NCI-H1694 (cell line): ENCODE data around the gene RBMS3.
A peak's percentile ranks its signal among the peaks of the same experiment; 100 is the strongest.

Experiments
- DNase-seq: peaks from one replicate; lab custom pipeline; 2025; lab: John Stamatoyannopoulos, UW

The RBMS3 gene

DNA sequence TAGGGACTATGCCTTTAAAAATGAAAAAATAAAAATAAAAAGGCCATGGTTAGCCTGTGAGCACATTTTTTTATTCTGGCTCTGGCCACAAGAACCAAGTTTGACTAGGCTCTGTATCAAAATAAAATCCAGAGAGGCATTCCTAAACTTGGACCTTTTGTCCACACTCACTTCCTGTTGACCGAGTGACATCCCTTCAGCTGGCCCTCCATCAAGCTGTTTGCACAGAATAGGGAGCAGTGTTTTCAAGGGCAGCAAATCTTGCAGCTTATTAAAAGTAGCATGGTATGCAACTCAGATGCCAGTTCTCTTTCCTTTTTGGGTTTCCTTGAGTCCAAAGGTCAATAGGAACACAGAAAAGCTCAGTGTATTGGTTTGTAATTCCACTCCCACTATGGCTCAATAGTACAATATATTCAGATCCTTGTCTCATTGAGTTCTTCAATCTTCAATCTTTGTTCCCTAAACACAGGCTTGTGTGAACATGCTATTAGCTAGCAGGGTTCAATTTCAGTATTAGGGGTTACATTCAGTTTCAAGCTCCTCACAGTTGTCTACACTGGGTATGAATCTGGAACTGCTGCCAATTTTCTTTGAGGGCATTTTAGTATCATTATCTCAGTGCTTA, 244.5 kb downstream of the RBMS3 start:
- DNase-seq = no peak

DNA sequence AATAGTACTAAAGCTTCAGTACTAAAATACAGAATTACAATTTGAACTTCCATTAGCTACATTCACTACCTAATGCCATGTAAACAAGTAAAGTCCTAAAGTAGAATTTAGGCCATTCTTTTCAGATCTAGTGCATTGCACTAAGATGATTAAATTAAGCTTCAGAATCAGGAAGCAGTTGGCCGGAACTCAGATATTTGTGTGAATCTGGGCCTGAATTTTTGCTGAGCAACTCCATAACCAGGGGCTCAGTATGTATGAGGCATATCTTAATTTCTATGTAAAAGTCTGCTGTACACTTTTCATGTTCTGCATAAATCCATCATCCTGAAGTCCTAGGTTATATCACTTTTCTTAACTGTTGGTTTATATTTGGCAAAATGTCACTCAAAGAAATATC, 246.4 kb downstream of the RBMS3 start:
- no peak for DNase-seq

DNA sequence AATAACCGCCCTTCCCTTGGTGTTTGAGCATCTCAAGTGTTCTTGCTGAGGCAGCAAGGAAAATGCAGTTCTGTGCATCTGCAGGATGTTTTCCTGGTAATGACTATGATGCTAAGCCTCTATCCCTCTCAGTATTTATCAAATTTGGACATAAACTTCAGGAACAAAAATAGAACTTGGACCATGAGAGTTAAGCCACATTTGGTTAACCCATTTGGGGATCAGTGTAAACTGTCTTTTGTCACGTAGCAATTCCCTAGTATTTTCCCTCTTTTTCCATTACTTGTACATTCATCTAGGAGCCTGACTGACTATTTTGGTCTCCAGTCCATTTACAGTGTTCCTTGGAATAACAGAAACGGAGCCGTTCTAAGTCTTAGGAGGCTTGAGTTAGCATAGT, 250.8 kb downstream of the RBMS3 start:
- no peak for DNase-seq

DNA sequence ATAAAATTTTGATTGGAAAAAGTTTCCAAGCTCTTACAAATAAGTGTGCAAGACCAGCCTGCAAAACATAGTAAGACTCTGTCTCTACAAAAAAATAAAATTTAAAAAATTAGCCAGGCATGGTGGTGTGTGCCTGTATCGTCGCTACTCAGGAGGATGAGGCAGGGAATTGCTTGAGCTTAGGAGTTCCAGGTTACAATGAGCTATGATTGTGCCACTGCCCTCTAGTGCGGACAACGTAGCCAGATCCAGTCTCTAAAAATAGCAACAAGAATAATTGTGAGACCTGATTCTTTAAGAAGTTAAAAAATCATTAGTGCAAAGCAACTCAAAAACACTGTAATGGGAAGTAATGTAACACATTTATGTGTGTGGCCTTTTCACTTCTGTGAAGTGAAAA, 251.6 kb downstream of the RBMS3 start:
- DNase-seq = no peak

DNA sequence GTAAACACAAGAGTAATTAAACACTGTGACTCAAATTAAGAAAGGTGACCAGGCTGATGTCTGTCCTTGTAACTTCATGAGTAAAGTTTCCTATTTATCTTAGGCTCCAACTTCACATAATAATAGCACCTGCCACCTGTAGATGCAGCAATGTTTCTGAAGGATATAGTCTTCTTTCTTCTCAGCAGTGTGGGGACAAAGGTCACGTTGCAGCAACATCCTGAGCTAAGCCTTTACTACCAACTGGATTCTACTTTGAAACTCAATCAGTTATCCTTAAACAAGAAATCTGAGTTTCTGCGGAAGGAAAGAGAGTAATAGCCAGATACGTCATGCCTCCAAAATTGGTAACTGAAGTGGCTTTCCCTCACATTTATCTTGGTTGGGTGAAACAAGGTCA, 253.1 kb downstream of the RBMS3 start:
- no peak for DNase-seq

DNA sequence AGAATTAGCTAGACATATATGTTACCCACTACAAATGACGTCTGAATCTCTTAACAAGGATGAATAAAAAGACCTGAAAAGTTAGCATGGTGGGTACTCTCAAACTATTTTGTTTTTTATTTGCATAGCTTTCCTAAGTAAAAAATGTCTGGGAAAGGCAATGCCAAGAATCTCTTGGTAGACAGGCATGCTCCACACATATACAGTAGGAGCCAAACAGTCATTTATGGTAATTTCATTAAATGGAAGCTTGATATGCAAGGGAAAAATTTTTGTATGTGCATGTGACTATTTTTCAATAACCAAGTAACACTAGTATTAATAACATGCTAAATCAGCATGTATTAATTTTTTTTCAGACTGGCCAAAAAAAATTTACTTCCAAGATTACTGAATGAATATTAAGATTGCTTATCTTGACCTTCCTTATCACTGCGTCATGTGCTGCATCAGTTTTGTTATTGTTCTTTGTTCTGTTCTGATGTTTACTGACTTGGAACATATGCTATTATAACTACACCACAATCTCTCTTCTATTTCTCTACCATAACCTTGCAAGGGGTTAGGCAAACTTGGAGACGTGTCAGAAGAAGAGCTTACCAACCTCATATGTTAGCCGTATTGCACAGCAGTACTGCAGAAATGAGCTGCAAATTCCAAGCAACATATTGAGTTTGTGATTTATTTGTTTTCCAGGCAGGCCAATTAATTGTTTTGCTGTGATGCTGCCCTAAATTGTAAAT, 255.3 kb downstream of the RBMS3 start:
- no peak for DNase-seq

DNA sequence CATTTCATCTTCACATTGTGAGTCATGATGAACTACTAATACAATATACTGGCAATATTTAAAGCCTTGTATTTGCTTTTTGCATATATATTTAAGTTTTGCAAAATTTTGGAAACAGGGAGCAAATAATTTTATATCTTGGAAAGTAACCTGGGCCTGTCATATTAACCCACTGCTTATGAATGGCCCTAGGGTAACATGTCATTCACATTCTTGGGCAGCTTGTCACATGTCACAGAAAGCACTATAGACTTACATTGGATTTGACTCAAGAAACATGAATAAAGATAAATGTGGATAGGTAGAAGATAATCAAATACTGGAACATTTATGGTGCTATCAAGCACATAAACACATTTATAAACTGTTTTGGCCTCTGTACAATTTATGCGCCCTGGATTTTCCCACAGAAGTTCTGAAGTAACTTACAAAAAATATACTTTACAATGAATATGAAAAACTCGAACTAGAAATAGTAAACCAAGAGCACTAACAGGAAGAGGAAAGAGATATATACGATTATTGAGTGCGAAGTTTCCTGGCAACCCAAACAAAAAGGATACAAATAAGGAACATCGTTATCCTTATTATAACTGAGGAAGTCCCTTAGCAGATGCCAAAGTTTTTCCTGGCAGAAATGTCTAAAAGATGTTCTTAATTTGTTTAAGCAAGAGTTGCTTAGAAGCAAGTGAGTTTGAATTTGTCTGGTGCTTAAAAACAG, 257.2 kb downstream of the RBMS3 start:
- DNase-seq = no peak

DNA sequence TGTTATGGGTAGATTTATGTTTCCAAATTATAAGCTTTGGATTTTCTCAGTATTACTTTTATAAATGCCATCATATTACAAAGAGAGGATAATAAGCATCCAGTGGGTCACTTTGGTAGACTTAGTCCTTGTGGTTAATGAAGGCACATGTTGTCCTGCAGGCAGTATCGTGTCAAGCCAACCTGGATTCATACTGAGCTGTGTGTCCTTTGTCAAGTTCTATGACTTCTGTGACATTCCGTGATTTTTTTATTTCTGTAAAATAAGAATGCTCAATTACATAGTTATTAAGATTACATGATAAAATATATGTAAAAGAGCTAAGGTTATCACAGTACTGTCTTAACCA, 257.7 kb downstream of the RBMS3 start:
- no peak for DNase-seq

DNA sequence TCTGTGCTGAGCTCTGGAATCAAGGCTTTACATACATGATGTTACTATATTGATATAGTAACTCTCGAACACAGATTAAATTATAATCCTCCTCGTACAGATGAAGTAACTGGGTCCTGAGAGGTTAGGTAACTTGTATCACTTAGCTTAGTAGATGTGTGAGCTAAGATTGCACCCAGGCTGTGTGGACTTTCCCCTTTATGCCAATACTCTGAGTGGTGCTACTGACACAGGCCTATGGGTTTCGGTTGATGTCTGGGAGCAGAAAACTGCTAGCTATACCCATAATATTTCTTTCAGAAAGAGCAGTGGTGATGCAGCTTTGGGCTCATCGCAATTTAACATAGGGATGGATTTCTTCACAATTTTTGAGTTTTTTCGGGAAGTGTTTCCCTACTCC, 259.7 kb downstream of the RBMS3 start:
- no peak for DNase-seq

DNA sequence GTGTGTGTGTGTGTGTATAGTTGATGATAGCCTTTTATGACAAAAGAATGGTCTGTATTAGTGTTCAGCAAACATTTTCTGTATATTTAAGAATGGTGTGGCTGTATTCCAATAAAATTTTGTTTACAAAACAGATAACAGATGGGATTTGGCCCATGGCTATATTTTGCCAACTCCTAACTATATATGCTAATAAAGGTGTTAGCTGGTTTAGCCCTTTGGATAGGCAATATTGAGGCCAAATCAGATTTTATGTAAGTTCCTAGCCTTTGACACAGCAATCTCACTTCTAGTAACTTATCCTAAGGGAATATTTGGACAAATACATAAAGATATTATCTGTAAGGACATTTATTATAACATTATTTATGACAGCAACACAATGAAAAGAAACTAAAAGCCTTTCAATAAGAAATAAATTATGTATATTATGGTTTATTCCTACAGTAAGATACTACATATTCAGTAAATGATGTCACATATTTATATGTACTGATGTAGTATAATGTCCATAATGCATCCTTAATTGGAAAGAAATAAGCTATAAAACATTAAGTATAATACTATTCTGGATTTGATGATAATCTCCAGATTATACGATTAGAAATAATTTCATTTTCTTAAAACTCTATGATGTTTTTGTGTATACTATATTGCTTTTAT, 264.0 kb downstream of the RBMS3 start:
- no peak for DNase-seq

DNA sequence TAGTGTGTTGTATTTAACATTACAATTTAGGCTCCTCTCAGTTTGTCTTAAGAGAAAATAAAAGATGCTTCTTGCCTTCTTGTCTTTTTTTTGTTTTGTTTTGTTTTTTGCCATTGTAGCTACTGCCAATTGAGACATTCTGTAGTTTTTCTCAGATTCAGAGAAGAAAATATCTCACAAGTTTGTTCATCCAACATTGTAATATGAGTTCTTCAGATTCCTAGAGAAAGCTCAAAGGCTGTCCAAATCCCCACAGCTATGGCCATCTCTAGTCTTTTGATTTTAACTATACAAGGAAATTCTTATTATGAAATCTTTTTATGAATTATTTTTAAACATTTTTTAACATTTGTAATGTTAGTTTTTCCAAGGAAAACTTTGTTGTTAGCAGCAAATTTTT, 264.7 kb downstream of the RBMS3 start:
- DNase-seq = no peak

DNA sequence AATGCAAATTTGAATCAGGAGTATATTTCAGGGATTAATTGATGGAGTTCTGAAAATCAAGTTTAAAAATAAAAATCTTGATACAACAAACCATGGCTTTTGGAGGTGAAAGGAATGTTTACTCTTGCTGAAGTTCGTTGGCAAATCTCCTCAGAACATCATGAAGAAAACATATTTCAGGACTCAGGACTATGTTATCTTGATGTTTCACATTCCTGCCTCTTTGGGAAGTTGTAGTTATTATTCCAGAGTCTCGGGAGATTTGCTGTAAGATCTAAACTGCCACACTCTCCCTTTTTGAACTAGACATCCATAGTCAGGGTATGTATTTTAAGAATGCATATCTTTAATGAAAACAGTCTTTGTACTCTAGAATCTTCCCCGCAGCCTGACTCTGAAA, 271.2 kb downstream of the RBMS3 start:
- DNase-seq = no peak

DNA sequence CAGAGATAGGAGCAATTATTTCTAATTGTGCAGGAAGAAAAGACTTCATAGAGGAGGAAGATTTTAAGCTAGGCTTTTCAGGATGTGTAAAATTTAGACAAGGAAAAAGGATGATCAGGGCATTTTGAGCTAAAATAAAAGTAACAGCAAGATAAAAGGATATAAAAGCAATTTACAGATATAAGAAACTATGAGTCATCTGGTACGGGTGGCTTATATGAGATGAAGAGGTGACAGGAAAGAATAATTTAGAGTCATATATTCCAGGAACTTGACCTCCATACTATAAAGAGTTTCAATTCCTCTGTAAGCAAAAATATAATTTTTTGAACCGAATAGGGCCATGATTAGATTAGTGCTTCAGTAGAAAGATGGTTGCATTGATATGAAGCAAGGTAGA, 273.7 kb downstream of the RBMS3 start:
- no peak for DNase-seq

DNA sequence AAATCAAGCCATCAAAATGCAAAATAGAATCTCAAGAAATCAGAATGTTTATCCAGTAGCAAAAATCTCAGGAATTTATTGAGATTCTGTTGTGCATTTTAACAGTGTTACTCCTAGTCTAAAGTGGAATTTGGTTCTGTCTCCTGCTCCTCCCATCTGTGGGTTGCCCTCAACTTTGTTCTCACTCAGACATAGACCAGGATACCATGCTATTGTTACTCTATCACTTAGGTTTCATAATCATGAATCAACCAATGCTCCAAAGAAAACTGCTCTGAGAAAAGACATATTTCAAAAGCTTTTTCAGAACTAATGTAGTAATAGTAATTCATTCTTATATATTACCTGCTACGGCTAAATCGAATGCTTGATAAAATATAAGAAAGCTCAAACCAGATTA, 274.7 kb downstream of the RBMS3 start:
- no peak for DNase-seq

DNA sequence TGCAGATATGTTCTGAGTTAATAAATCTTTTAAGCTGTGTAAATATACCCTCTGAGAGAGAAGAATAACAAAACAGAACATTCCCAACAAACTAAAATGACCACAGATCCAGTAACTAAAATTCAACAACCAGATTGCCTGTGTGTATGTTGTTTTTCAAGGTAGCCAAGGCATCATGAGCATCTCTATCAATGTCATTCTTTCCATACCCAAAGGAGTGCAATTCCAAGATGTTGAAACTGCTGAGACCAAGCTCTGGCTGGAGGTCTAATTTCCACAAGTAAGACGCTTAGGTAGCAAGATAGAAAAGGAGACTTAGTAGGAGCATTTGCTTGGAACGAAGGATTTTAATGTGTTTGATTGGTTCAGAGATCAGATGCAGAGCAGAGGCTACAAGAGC, 276.3 kb downstream of the RBMS3 start:
- DNase-seq = no peak

DNA sequence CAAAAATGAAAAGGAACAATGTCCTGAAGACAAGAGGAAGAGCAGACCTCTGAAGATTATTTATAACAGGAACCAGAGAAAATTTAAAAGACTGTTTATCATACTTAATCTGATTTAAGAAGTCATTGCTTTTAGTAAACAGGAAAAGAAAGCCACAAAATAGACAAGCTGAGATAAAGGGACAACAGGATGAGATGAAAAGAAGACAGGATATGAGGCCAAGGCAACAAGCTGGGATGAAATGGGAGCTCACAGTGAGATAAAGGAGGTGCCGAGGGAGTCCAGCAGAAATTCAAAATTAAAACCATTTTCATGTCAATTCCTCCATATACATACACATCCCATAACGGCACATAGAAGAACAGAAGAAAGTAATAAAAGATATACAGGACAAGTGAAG, 277.0 kb downstream of the RBMS3 start:
- DNase-seq = no peak

DNA sequence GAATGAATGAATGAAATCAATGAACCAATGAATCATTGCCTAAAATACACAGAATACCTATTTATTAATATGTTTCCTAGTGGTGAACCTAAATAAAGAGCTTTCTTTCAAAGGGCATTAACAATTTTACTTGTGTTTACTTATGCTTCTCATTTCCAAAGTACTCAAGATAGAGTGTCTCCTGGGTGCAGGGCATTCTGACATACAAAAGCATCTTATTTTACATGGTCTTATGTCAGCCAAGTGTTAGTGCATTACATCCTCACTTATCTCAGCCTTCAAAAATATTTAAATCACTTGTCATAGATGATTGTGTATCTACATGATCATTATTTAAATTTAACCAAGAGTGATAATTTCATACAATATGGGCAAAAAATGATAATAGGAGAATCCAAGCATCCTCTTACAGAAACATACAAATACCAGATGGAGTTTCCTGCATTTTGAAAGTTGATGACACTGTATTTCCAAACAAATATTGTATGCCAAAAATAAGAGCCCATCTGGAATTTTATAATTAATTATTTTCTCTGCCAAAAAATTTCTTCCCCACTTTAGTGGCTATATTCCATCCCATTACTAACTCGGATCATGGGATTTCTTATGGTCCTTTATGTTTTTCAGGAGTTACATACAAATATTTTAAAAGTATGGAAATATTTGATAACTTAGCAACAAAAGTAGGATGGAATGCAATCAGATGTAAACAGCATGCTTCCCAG, 279.0 kb downstream of the RBMS3 start:
- peak; percentile 20 for DNase-seq

DNA sequence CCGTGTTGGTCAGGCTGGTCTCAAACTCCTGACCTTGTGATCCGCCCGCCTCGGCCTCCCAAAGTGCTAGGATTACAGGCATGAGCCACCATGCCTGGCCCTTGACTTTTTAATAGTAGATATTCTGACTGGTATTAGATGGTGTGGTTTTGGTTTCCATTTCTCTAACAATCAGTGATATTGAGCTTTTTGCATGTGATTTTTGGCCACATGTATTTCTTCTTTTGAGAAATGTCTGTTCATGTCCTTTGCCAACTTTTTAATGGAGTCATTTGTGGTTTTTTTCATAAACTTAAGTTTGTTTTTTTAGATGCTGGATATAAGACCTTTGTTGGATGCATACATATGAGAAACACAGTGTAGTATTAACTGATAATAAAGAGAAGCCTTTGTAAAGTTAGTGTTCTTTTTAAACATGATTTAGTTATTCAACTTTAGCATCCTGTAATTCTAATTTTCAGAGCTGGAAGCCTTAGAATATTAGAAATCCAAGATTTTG, 280.8 kb downstream of the RBMS3 start:
- DNase-seq = no peak

DNA sequence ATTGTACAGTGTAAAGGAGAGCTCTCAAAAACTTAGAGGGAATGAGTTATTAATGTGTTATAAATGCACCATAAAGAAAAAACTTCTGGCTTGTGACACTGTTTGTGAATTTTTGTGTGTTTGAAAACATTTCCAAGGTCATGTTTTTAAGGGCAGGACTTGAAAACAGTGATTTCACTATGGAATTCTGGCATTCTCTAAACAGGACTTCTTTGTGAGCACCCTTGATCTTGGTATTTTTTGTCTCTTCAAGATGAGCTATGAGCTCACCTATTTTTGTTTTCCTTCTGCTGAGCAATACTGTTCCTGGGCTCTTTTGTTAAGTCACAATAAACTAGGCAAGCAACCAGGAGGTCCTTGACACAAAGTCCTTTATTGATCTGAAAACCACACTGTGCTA, 284.4 kb downstream of the RBMS3 start:
- no peak for DNase-seq

DNA sequence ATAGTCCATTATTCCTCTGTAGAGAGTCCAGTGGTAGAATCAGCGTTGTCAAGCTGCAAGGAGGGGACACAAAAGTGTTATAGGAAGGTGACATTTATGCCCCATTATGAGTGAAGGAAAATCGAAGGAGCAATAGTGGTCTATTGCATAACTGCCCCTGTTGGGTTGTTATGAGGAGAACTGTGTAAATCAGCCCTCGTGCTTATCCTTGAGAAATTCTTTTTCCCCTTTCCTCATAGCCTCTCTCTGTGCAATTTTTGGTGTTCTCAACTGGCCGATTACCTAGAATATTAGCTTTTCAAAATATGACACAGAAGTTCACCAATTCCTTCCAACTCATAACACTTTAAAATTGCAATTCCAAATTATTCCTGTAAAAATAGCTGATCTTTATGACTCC, 286.6 kb downstream of the RBMS3 start:
- no peak for DNase-seq

DNA sequence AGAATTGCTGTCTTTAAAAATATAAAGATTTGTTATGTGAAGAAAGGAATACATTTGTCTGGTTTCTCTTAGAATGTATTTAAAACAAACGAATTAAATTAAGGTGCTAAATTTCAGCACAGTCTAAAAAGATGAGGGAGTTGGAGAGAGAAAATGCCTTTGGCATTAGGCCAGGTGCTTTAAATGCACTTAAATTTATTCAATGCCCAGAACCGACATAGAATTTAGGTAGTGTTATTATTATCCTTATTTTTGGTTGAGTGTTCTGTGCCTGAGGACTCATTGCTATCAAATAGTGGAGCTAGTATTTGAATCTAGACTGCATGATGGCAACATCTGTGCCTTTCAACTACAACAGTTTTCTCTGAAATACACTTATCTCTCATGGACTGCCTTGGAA, 287.5 kb downstream of the RBMS3 start:
- DNase-seq = no peak

DNA sequence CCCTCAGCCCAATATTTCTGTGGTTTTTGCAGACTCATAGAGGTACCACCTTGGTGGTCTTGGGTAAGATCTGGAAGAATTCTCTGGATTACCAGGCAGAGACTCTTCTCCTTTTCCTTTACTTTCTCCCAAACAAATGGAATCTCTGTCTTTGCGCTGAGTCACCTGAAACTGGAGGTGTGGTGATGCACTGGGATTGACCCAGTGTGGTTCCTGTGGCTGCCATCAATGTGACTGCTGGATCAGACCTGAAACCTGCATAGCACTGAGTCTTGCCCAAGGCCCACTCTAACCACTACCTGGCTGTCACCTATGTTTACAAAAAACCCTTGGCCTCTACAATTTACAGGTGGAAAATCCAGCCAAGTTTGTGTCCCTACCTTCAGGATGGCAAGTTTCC, 295.3 kb downstream of the RBMS3 start:
- DNase-seq = no peak
